Endothelial cell of umbilical vein (primary cell): ENCODE results near the gene ETV6.

Experiments used
- EZH2 ChIP-seq: IDR thresholded peaks from 2 replicates; pipeline ENCODE4 v1.6.1; 2012; ENCODE audit warnings: borderline replicate concordance, low read depth, mild to moderate bottlenecking, moderate library complexity, low read length, inconsistent platforms; ENCODE audit not compliant: severe bottlenecking
- GATA2 ChIP-seq: IDR thresholded peaks from 2 replicates; pipeline ENCODE4 v1.7.0; 2011; ENCODE audit warnings: low read depth, mild to moderate bottlenecking, moderate library complexity, mixed read lengths, low read length; ENCODE audit not compliant: insufficient read length, insufficient read depth
- POLR2A ChIP-seq: IDR thresholded peaks from 2 replicates; pipeline ENCODE4 v1.6.1; 2012; ENCODE audit warnings: low read depth, mild to moderate bottlenecking, control low read depth, low read length
- TF ChIP-seq, protein P1 (sequence below), 2 donors: IDR thresholded peaks; 1 replicate in 1 of 2; 2 replicates in 1 of 2; pipeline ENCODE4 v1.5.1; 2011; ENCODE audit warnings: low read length in 2 of 2, mild to moderate bottlenecking in 2 of 2, moderate library complexity in 2 of 2, control low read depth in 1 of 2, inconsistent platforms in 1 of 2, low read depth in 1 of 2; ENCODE audit not compliant: insufficient read depth in 1 of 2; ENCODE audit errors: extremely low read depth in 1 of 2

- TF ChIP-seq EZH2, result no peak
- TF ChIP-seq GATA2, result no peak
- TF ChIP-seq POLR2A, result no peak
- TF ChIP-seq, protein P1, sequence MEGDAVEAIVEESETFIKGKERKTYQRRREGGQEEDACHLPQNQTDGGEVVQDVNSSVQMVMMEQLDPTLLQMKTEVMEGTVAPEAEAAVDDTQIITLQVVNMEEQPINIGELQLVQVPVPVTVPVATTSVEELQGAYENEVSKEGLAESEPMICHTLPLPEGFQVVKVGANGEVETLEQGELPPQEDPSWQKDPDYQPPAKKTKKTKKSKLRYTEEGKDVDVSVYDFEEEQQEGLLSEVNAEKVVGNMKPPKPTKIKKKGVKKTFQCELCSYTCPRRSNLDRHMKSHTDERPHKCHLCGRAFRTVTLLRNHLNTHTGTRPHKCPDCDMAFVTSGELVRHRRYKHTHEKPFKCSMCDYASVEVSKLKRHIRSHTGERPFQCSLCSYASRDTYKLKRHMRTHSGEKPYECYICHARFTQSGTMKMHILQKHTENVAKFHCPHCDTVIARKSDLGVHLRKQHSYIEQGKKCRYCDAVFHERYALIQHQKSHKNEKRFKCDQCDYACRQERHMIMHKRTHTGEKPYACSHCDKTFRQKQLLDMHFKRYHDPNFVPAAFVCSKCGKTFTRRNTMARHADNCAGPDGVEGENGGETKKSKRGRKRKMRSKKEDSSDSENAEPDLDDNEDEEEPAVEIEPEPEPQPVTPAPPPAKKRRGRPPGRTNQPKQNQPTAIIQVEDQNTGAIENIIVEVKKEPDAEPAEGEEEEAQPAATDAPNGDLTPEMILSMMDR (IDR thresholded peaks at IDR 0.05; ENCODE audit: extremely low read depth in 1 of 2, insufficient read depth in 1 of 2, low read depth in 1 of 2, low read length in 2 of 2), result no peak
Observed at GRCh38 chr12:11824736-11825135, 175.3 kb downstream of the ETV6 start.
